SK-N-SH (cell line): Measurements from ENCODE around the gene NLN.

ENCODE experiments used
- CHD2 ChIP-seq: fragments of 150-350 bp; IDR thresholded peaks from 2 replicates; pipeline ENCODE4 v1.6.1; 2018; ENCODE audit warnings: low read length; ENCODE audit not compliant: partially characterized antibody
- CTCF ChIP-seq: fragments of 200-600 bp; sonication (generic); IDR thresholded peaks from 2 replicates; pipeline ENCODE4 v1.6.1; 2017; ENCODE audit warnings: antibody characterized with exemption, mild to moderate bottlenecking, moderate library complexity
- ELF1 ChIP-seq: IDR thresholded peaks from 2 replicates; pipeline ENCODE4 v1.4.0; 2012
- EP300 ChIP-seq, 2 experiments: IDR thresholded peaks; 2 replicates each; pipeline versions ENCODE4 v1.4.0 to v1.6.1; 2012; ENCODE audit warnings: borderline replicate concordance in 1 of 2, low read depth in 1 of 2, low read length in 1 of 2
- EZH2phosphoT487 ChIP-seq: fragments of 200-600 bp; sonication (generic); IDR thresholded peaks from 2 replicates; pipeline ENCODE4 v1.6.1; 2017; ENCODE audit warnings: low read depth, mixed run types, mild to moderate bottlenecking, antibody characterized with exemption, moderate library complexity, borderline replicate concordance
- FOXM1 ChIP-seq: IDR thresholded peaks from 2 replicates; pipeline ENCODE4 v1.4.0; 2012; ENCODE audit warnings: low read depth, mild to moderate bottlenecking
- GABPA ChIP-seq: IDR thresholded peaks from 2 replicates; pipeline ENCODE4 v1.4.0; 2012; ENCODE audit warnings: low read depth, mild to moderate bottlenecking
- JUND ChIP-seq: IDR thresholded peaks from 2 replicates; pipeline ENCODE4 v1.4.0; 2012
- POLR2AphosphoS5 ChIP-seq: IDR thresholded peaks from 2 replicates; pipeline ENCODE4 v1.6.1; 2012; ENCODE audit warnings: low read depth, low read length
- REST ChIP-seq: IDR thresholded peaks from 2 replicates; pipeline ENCODE4 v1.6.1; 2012; ENCODE audit warnings: mild to moderate bottlenecking, low read depth, low read length, moderate library complexity
- SIN3A ChIP-seq: IDR thresholded peaks from 2 replicates; pipeline ENCODE4 v1.6.1; 2012; ENCODE audit warnings: low read depth, mild to moderate bottlenecking, low read length, moderate library complexity, borderline replicate concordance
- TEAD4 ChIP-seq: IDR thresholded peaks from 2 replicates; pipeline ENCODE4 v1.4.0; 2012; ENCODE audit warnings: mild to moderate bottlenecking, borderline replicate concordance; ENCODE audit not compliant: insufficient read depth

GRCh38 chr5:65805089-65805488, 83.1 kb downstream of the NLN start:
- TF ChIP-seq CTCF (no peak), EP300 (IDR thresholded peaks at IDR 0.05; ENCODE audit: borderline replicate concordance in 1 of 2, low read depth in 1 of 2, low read length in 1 of 2) (no peak), JUND (no peak), POLR2AphosphoS5 (no peak), FOXM1 (no peak), REST (no peak), CHD2 (no peak), ELF1 (no peak), TEAD4 (no peak), EZH2phosphoT487 (no peak), GABPA (no peak), SIN3A (no peak)
